ENCODE data around the gene THSD7A. TPM values are rescaled to one million over a fixed set of nuclear protein-coding genes. Genes with fewer than 3 reads are reported as not detected.

The THSD7A gene
- total and polyA plus RNA-seq, 2 of the 8 experiments (the other 6 are each of a cell fraction or from before 2014, with no cell fraction given): 0.44 to 1.2 TPM

DNA sequence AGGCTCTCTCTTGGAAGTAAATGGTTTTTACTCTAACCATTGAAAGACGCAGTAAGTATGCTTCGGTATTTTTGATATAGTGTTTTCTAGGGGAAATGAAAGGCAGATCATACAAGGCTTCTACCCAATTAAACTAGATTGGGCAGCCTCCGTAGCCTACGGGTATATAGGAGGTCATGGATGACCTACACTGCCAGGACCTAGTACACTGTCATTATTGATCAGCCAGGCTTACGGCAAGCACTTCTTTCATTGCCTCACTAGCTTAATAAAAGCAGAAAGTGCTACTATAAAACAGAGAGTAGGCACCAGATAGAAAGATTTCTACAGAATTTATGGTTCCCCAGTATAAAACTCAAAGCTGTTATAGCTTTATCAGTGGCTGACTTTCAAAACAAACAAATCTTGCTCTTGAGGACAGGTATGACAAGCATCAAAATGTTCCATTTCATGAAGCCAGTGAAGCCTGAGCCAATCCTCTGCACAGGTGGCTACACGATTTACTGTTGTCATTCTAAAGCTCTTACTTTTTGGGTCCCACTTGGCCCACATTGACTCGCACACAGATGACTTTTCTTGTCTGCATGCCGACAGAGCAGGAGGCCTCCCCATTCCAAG, 358.1 kb downstream of the THSD7A start (continued):
- TF ChIP-seq, protein P1, sequence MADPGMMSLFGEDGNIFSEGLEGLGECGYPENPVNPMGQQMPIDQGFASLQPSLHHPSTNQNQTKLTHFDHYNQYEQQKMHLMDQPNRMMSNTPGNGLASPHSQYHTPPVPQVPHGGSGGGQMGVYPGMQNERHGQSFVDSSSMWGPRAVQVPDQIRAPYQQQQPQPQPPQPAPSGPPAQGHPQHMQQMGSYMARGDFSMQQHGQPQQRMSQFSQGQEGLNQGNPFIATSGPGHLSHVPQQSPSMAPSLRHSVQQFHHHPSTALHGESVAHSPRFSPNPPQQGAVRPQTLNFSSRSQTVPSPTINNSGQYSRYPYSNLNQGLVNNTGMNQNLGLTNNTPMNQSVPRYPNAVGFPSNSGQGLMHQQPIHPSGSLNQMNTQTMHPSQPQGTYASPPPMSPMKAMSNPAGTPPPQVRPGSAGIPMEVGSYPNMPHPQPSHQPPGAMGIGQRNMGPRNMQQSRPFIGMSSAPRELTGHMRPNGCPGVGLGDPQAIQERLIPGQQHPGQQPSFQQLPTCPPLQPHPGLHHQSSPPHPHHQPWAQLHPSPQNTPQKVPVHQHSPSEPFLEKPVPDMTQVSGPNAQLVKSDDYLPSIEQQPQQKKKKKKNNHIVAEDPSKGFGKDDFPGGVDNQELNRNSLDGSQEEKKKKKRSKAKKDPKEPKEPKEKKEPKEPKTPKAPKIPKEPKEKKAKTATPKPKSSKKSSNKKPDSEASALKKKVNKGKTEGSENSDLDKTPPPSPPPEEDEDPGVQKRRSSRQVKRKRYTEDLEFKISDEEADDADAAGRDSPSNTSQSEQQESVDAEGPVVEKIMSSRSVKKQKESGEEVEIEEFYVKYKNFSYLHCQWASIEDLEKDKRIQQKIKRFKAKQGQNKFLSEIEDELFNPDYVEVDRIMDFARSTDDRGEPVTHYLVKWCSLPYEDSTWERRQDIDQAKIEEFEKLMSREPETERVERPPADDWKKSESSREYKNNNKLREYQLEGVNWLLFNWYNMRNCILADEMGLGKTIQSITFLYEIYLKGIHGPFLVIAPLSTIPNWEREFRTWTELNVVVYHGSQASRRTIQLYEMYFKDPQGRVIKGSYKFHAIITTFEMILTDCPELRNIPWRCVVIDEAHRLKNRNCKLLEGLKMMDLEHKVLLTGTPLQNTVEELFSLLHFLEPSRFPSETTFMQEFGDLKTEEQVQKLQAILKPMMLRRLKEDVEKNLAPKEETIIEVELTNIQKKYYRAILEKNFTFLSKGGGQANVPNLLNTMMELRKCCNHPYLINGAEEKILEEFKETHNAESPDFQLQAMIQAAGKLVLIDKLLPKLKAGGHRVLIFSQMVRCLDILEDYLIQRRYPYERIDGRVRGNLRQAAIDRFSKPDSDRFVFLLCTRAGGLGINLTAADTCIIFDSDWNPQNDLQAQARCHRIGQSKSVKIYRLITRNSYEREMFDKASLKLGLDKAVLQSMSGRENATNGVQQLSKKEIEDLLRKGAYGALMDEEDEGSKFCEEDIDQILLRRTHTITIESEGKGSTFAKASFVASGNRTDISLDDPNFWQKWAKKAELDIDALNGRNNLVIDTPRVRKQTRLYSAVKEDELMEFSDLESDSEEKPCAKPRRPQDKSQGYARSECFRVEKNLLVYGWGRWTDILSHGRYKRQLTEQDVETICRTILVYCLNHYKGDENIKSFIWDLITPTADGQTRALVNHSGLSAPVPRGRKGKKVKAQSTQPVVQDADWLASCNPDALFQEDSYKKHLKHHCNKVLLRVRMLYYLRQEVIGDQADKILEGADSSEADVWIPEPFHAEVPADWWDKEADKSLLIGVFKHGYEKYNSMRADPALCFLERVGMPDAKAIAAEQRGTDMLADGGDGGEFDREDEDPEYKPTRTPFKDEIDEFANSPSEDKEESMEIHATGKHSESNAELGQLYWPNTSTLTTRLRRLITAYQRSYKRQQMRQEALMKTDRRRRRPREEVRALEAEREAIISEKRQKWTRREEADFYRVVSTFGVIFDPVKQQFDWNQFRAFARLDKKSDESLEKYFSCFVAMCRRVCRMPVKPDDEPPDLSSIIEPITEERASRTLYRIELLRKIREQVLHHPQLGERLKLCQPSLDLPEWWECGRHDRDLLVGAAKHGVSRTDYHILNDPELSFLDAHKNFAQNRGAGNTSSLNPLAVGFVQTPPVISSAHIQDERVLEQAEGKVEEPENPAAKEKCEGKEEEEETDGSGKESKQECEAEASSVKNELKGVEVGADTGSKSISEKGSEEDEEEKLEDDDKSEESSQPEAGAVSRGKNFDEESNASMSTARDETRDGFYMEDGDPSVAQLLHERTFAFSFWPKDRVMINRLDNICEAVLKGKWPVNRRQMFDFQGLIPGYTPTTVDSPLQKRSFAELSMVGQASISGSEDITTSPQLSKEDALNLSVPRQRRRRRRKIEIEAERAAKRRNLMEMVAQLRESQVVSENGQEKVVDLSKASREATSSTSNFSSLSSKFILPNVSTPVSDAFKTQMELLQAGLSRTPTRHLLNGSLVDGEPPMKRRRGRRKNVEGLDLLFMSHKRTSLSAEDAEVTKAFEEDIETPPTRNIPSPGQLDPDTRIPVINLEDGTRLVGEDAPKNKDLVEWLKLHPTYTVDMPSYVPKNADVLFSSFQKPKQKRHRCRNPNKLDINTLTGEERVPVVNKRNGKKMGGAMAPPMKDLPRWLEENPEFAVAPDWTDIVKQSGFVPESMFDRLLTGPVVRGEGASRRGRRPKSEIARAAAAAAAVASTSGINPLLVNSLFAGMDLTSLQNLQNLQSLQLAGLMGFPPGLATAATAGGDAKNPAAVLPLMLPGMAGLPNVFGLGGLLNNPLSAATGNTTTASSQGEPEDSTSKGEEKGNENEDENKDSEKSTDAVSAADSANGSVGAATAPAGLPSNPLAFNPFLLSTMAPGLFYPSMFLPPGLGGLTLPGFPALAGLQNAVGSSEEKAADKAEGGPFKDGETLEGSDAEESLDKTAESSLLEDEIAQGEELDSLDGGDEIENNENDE (IDR thresholded peaks at IDR 0.05; ENCODE audit: insufficient replicate concordance, low read length): no peak
- TF ChIP-seq CBX8 (IDR thresholded peaks at IDR 0.05; ENCODE audit: borderline replicate concordance, low read depth, low read length) (no peak), SIX5 (IDR thresholded peaks at IDR 0.05; ENCODE audit: low read depth, low read length) (no peak), NANOG (IDR thresholded peaks at IDR 0.05; ENCODE audit: insufficient read depth, low read depth, low read length, poor library complexity, severe bottlenecking) (no peak)
- TF ChIP-seq, protein P2, sequence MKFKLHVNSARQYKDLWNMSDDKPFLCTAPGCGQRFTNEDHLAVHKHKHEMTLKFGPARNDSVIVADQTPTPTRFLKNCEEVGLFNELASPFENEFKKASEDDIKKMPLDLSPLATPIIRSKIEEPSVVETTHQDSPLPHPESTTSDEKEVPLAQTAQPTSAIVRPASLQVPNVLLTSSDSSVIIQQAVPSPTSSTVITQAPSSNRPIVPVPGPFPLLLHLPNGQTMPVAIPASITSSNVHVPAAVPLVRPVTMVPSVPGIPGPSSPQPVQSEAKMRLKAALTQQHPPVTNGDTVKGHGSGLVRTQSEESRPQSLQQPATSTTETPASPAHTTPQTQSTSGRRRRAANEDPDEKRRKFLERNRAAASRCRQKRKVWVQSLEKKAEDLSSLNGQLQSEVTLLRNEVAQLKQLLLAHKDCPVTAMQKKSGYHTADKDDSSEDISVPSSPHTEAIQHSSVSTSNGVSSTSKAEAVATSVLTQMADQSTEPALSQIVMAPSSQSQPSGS (IDR thresholded peaks at IDR 0.05; ENCODE audit: low read length): no peak
- TF ChIP-seq, protein P3, sequence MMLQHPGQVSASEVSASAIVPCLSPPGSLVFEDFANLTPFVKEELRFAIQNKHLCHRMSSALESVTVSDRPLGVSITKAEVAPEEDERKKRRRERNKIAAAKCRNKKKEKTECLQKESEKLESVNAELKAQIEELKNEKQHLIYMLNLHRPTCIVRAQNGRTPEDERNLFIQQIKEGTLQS (IDR thresholded peaks at IDR 0.05; ENCODE audit: insufficient read depth, low read depth, low read length): no peak
- TF ChIP-seq, protein P4, sequence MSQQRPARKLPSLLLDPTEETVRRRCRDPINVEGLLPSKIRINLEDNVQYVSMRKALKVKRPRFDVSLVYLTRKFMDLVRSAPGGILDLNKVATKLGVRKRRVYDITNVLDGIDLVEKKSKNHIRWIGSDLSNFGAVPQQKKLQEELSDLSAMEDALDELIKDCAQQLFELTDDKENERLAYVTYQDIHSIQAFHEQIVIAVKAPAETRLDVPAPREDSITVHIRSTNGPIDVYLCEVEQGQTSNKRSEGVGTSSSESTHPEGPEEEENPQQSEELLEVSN (IDR thresholded peaks at IDR 0.05): no peak

Measured in H1 (cell line).